GM12873 (cell line): Measurements from ENCODE around the gene LMNB1.

Experiments
- TF ChIP-seq, protein P1 (sequence below): IDR thresholded peaks from 2 replicates; pipeline ENCODE4 v1.5.1; 2012; ENCODE audit warnings: low read depth, mild to moderate bottlenecking, moderate library complexity, low read length, control low read depth; ENCODE audit not compliant: insufficient read depth; ENCODE audit errors: missing control alignments

Gene LMNB1

DNA sequence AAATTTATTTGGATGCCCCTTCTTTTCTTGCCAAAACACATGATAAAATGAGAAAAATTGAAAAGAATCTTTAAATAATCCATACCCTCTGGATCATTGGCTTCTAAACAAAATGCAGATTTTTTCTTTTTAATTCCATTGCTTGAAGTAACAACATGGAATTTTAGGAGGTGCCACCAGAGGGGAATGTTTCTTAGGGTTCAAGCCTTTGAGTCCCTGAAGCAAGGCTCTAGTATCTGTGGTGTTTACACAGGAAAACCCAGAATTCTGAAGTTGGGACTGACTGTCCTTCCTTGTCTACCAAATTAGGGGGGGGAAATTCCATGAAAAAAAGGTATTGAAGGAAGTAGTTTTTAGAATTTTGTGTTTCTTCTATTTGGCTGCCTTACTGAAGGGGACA, 69.4 kb downstream of the LMNB1 start:
- TF ChIP-seq, protein P1, sequence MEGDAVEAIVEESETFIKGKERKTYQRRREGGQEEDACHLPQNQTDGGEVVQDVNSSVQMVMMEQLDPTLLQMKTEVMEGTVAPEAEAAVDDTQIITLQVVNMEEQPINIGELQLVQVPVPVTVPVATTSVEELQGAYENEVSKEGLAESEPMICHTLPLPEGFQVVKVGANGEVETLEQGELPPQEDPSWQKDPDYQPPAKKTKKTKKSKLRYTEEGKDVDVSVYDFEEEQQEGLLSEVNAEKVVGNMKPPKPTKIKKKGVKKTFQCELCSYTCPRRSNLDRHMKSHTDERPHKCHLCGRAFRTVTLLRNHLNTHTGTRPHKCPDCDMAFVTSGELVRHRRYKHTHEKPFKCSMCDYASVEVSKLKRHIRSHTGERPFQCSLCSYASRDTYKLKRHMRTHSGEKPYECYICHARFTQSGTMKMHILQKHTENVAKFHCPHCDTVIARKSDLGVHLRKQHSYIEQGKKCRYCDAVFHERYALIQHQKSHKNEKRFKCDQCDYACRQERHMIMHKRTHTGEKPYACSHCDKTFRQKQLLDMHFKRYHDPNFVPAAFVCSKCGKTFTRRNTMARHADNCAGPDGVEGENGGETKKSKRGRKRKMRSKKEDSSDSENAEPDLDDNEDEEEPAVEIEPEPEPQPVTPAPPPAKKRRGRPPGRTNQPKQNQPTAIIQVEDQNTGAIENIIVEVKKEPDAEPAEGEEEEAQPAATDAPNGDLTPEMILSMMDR, result no peak

DNA sequence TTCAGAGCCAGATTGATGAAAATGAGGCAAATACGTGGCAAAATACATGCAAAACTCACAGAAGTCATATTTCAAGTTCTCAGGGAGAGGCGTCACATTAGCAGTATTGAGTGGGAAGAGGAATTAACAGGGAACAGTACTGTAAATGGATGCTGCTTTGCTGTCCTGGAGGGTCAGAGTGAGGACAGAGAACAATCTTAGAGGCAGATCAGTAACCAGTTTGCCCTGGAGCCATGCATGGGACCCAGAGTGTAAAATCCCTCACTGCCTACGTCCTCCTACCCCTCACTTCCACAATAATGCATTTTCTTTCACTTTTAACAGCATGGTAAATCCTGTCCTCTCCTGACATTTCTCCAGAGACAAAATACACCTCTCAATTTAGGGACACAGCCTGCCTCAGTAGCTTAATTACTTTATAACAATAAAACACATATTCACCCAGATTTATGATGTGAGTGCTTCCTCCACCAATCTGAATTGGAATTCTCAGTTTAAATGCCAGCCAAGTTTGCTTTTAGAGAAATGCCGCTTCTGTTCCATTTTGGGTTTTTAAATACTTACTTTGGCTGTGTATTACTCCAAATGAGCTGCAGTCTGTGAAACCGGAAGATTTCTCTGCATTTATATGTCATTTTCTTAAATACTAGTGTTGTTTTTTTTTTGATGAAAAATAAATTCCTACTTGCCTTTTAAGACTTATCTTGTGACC, 70.0 kb downstream of the LMNB1 start:
- TF ChIP-seq, protein P1, result no peak

DNA sequence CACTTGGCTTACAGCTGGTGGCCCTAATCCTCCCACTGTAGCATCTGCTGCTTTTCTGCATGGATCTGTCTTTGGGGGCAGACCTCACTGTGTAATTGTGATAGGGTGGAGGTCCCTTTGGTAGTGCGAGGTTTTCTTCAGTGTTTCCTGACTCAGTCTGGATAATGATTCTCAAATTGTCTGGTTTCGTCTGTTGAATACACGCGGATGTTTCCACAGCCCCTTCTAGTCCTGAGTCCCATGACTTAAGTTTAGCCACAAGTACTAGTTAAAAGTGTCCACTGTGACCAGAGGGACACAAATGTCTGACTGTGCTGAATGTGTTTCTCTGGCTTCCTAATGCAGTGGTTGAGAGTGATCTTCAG, 70.5 kb downstream of the LMNB1 start:
- TF ChIP-seq, protein P1, result no peak

DNA sequence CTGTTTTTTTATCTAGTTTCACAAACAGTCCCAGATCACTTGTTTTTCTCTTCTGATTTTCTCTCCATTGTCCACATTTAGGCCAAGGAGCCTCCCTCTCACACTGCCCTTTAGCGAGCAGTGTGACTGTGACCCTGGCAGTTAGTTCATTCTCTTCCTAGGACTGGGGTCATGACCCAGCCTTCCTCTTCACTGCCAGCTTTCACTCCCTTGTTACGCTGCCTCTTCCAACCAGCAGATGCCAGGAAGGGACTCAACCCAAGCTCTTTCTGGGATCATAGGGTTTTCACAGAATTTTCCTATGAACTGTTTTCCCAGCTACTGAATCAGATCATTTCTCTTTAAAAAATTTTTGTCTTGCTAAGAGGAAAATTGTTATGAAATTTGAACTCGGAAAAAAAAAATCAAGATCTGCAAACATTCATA, 70.9 kb downstream of the LMNB1 start:
- TF ChIP-seq, protein P1, result no peak

DNA sequence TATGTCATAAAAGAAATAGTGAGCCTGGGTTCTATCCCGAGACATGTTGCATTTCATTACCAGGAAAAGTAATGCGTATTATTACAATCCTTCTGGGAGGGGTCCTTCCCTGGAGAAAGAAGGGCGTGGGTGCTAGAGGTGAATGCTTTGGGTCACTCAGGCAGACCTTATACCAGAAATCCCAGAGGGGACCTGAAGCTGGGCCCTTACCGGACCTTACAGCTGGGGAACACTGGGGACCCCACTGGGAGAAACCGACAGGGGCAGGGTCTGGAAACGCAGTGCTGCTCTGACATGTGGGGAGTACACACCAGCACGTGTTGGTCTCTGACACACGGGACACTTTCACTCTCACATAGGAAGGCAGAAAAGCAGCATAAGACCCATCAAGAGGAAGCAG, 71.3 kb downstream of the LMNB1 start:
- TF ChIP-seq, protein P1, result no peak

DNA sequence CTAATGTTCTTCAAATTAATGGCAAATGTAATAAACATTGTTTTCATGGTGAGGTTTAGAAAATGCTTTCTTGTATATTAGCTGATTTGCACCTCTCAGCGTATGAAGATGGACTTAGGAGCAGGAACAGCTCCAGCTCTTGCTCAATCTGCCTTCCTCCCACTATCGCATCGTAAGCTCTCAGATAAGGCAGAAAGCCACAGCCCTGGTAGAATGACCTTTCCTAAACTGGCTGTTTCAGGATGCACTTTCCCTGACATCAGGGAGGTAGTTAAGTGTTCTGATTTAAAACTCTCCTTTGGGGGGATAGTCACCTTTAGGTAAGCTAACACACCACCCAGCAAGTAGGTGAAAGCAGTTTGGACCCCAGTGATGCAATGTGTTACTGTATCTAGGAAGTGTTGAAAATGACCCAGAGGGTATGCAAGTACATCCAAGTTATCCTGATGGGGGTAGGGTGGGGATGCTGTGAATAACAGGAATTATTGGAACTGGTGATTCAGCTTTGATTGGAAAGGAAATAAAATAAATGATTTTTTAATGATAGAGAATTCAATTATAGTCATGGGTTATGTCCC, 72.3 kb downstream of the LMNB1 start:
- TF ChIP-seq, protein P1, result no peak

DNA sequence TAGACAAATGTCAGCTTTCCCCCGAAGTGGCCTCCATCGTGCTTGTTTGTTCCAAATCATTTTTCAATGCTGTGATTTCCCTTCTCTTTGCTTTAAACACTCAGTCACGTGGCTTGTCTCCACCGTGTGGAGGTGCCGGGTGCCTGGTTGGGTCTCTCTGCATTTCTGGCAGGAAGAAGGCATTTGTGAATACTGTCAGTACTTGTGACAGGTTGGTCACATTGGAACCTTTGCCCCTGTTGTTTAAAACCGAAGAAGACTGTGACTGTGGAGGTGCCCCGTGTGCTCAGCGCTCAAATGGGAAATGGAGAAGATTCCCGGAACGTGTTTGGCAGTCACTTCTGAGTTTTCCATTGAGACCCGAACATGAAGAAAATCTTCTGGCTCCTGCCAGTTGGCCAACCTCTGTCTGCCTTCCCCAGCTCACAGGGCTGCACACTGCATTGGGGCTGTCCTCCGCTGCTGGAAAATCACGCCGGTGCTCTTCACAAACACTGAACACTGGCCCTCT, 74.6 kb downstream of the LMNB1 start:
- TF ChIP-seq, protein P1, result no peak
